Activated CD4-positive, CD25-positive, alpha-beta regulatory T cell treated with anti-CD3 and anti-CD28 coated beads, Interleukin-2, amount 50 U/mL, for 72 hours (primary cell): ENCODE results near the gene WDR62.

Experiments used
- DNase-seq: peaks from one replicate; pipeline ENCODE4 v3.0.0; 2021

Gene WDR62

GRCh38 chr19:36144624-36145023, 89.9 kb downstream of the WDR62 start:
- DNase-seq, result no peak

- no peak for DNase-seq
Observed at GRCh38 chr19:36149673-36150406, 95.1 kb downstream of the WDR62 start.

- DNase-seq, result no peak
Observed at GRCh38 chr19:36150586-36150985, 95.9 kb downstream of the WDR62 start.

- DNase-seq, result no peak
Observed at GRCh38 chr19:36151144-36152018, 96.7 kb downstream of the WDR62 start.

DNA sequence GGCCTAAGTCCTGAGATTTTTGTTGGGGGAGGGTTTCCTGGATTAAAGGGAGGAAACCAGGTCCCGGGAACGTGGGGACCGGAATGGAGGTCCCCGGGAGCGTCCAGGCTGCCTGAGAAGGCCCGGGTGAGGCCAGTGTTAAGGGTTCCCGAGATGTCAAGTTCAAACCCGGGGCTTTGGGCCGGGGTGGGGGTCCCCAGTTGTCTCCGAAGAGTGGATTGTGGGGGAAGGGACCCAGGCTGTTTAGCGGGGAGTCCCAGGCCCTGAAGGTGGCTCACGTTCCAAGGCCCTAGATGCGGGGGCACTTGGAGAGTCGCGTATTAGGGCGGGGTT, 97.3 kb downstream of the WDR62 start:
- DNase-seq, result no peak

DNA sequence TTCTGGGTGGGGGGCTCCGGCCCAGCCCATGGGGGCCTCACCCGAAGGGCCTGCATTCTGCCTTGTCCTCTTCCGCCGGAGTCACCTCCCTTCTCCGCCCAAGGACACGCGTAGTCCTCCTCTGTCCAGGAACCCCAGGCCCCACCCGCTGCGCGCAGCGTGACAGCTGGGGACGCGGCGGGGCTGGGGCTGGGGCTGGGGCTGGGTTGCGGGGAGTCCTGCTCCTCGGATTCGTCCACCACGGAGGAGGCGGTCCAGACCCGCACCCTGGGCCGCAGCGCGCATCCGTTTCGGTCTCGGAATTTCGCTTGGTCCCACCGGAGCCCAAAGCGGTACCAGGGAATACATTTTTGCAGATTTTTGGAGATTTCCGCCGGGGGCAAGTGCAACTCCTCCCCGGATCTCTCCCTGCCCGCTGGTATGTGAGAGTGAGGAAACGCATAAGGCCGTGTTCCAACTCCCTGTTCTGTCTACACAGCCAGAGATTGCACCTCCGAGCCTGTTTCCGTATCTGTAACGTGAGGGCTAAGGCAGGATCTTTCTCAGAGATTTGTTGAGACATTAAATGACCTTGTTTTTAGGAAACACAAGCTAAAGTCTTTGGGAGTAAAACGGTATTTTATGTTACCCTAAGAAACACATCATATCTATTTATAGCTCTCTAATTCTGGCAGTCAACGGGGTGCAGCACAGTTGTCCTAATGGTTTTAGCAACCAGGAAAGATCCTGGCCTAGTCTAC, 97.8 kb downstream of the WDR62 start, which contains the start of gene COX7A1:
TSS of gene COX7A1 (minus strand) at position 96 of the 740 bp plus-strand sequence. CDS start at position 56, 40 bp downstream.
- DNase-seq, result no peak

DNA sequence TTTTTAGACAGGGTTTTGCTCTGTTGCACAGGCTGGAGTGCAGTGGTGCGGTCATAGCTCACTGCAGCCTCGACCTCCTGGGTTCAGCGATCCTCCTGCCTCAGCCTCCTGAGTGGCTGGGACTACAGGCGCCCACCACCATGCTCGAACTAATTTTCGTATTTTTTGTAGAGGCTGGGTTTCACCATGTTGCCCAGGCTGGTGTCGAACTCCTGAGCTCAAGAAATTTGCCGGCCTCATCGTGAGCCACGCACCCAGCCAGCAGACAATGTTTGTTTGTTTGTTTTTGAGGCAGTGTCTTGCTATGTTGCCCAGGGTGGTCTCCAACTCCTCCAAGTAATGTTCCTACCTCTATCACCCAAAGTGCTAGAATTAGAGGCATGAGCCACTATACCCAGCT, 98.4 kb downstream of the WDR62 start:
- DNase-seq, result no peak
